Subcutaneous adipose tissue (tissue), 4 donors: ENCODE data around the gene CMIP. TPM values are rescaled to one million over a fixed set of nuclear protein-coding genes. Genes with fewer than 3 reads are reported as not detected.

Experiments used
- CTCF ChIP-seq: fragments of 450-650 bp; IDR thresholded peaks from one replicate; pipeline ENCODE4 v1.5.1; 2016; ENCODE audit warnings: low read depth, mild to moderate bottlenecking, control low read depth, antibody characterized with exemption, moderate library complexity
- total RNA-seq, 4 donors: library from RNA; depleted of rRNA; stranded (reverse); fragments of >200 nt; gene quantifications; one replicate each; pipeline ENCODE4 v1.1.0, GENCODE V29; 2016

The CMIP gene
- total RNA-seq, 4 donors from 2014 or later: 19.9 to 40.3 (median 26.0) TPM

GRCh38 chr16:81455720-81456494 lies 11.3 kb downstream of the CMIP start:
- no peak for TF ChIP-seq CTCF

GRCh38 chr16:81456523-81457325 lies 12.1 kb downstream of the CMIP start:
- no peak for TF ChIP-seq CTCF

GRCh38 chr16:81457326-81458133 lies 12.9 kb downstream of the CMIP start:
- no peak for TF ChIP-seq CTCF

- TF ChIP-seq CTCF: no peak
Measured at GRCh38 chr16:81458149-81458669, 13.6 kb downstream of the CMIP start.

GRCh38 chr16:81458827-81459598 lies 14.4 kb downstream of the CMIP start:
- TF ChIP-seq CTCF: no peak

GRCh38 chr16:81460075-81460474 lies 15.5 kb downstream of the CMIP start:
- TF ChIP-seq CTCF: no peak
